GM21381 (cell line): ENCODE results near the gene OGFR.

Source experiments
- ATAC-seq: cut with Tn5 transposase; IDR thresholded peaks from one replicate; pipeline ENCODE4 v1.9.1; 2021; ENCODE audit warnings: mild to moderate bottlenecking, moderate library complexity; ENCODE audit not compliant: unreplicated experiment

The OGFR gene, protein sequence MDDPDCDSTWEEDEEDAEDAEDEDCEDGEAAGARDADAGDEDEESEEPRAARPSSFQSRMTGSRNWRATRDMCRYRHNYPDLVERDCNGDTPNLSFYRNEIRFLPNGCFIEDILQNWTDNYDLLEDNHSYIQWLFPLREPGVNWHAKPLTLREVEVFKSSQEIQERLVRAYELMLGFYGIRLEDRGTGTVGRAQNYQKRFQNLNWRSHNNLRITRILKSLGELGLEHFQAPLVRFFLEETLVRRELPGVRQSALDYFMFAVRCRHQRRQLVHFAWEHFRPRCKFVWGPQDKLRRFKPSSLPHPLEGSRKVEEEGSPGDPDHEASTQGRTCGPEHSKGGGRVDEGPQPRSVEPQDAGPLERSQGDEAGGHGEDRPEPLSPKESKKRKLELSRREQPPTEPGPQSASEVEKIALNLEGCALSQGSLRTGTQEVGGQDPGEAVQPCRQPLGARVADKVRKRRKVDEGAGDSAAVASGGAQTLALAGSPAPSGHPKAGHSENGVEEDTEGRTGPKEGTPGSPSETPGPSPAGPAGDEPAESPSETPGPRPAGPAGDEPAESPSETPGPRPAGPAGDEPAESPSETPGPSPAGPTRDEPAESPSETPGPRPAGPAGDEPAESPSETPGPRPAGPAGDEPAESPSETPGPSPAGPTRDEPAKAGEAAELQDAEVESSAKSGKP

DNA sequence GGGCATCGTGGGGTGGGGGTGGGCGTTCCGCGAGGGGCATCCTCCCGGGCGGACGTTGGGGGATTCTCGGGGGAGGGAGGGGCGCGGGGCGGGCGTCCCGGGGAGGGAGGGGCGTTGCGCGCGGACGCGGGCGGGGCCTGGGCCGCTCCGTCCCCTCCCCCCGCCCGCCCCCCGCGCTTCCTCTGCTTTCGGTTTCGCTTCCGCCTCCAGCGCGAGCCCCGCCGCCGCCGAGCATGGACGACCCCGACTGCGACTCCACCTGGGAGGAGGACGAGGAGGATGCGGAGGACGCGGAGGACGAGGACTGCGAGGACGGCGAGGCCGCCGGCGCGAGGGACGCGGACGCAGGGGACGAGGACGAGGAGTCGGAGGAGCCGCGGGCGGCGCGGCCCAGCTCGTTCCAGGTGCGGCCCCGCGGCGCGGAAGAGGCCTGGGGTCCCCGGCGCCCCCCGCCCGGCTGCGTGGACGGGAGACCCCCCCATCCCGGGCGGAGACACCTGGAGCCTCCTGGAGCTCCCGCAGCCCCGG lies at the start of gene OGFR:
Gene OGFR (plus strand): TSS at position 209 of the 528 bp plus-strand sequence. CDS start 25 bp downstream, at position 234.
- peak; percentile 65 for ATAC-seq

- no peak for ATAC-seq
Measured at GRCh38 chr20:62754991-62755356, 49.7 kb upstream of the OGFR start.

DNA sequence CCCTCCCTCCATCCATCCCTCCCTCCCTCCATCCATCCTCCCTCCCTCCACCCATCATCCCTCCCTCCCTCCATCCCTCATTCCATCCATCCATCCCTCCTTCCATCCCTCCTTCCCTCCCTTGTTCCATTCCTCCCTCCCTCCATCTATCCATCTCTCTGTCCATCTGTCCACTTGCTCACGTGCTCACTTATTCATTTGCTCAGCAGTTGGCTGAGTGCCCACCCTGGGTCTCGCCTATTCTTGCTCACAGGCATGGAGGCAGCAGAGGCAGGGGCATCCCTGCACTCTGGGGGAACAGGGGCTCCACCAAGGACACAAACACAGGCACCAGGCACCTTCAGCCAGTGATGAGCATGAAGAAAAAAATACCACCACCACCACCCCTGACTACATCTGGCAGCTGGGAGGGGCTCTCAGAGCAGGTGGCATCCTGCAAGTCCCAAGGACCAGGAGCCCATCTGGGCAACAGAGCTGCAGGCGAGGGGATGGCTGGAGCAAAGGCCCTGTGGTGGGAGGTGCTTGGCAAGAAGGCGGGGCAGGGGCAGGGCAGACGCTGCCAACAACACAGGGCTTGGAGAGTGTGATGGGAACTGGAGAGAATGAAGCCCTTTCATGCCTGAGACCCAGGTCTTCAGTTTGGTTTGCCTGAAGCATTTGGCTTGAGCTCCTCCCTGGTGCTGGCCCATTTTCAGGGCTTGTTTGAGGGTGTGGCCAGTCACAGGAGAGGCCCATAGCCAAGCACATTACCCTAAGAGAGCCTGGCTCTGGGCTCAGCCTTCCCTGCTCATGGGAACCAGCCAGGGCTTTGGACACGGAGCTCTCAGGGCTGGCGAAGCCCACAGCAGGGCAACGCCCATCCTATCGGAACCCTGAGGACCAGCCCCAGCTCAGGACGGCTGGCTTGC lies 48.6 kb upstream of the OGFR start:
- ATAC-seq, result no peak

DNA sequence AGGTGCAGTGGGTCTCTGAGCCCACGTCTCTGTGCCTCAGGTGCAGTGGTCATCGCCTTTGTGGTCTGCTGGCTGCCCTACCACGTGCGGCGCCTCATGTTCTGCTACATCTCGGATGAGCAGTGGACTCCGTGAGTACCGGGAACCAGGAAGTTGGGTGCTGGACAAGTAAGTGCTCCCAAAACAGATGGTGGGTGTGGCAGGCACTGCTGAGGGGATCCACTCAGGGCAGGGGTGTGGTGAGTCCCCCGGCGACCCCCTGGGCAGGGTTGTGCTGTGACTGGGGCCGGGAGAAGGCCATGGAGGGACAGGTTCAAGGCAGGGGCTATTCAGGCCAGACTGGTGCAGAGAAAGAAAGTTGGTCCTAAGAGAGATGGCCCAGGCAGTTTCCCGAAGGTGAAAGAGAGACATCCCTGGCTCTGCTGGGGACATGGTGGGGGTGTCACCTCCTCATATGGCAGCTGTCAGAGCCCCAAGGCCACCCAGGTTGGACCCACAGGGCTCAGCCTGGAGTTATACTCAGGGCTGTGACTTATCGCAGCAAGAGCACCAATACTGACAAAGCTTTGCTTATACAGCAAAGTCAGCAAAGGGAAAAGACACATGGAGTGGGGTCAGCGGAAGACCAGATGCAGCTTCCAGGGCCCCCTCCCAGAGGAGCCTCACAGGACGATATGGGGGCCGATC lies 46.3 kb upstream of the OGFR start:
- ATAC-seq, result no peak

- ATAC-seq, result no peak
Measured at GRCh38 chr20:62759981-62760431, 44.6 kb upstream of the OGFR start.

DNA sequence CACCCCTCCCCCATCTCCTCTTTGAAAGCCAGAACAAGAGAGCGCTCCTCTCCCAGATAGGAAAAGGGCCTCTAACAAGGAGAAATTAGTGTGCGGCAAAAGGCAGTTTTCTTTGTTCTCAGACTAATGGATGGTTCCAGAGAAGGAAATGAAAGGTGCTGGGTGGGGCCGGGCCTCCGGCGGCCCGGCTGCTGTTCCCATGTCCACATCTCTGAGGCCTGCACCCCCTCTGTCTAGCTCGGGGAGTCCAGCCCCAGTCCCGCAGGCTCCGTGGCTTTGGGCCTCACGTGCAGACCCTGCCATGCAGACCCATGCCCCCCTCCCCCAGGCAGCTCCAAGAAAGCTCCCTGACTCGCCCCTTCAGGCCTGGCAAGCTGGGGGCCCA lies 44.2 kb upstream of the OGFR start:
- ATAC-seq, result no peak

DNA sequence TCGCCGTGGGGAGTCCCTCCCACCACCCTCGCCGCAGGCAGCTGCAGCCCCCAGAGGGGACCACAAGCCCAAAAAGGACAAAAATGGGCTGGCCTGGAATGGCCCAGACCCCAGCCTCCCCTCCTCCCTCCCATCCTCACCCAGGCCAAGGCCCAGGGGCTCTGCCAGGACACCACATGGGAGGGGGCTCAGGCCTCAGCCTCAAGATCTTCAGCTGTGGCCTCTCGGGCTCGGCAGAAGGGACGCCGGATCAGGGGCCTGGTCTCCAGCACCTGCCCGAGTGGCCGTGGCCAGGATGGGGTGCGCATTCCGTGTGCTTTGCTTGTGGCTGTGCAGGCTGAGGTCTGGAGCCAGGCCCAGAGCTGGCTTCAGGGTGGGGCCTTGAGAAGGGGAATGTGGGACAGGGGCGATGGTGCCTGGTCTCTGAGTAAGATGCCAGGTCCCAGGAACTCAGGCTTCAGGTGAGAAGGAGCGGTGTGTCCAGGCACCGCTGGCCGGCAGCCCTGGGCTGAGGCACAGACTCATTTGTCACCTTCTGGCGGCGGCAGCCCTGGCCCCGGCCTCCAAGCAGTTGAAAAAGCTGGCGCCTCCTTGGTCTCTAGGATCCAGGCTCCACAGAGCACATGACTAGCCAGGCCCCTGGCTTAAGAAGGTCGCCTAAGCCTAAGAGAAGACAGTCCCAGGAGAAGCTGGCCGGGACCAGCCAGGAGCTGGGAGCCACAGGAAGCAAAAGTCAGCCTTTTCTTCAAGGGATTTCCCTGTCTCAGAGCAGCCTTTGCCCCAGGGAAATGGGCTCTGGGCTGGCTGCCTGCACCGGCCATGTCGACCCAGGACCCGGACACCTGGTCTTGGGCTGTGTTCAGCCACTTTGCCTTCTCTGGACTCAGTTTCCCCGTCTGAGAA lies 43.5 kb upstream of the OGFR start:
- ATAC-seq, result no peak

DNA sequence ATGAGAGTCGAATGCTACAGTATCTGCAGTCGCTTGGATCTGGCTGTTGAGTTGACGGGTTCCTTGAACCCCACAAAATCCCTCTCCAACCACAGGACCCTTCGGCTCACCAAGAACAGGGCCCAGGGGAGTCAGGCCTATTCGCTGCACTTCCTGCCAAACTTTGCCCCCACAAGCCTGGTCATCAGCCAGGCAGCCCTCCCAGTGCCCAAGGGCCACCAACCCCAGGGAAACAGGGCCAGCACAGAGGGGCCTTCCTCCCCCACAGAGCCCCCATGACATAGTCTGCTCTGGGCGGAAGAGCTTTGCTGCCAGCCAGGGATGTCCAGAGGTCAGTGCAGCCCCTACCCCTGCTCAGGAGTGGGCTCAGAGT lies 42.9 kb upstream of the OGFR start:
- ATAC-seq, result no peak

DNA sequence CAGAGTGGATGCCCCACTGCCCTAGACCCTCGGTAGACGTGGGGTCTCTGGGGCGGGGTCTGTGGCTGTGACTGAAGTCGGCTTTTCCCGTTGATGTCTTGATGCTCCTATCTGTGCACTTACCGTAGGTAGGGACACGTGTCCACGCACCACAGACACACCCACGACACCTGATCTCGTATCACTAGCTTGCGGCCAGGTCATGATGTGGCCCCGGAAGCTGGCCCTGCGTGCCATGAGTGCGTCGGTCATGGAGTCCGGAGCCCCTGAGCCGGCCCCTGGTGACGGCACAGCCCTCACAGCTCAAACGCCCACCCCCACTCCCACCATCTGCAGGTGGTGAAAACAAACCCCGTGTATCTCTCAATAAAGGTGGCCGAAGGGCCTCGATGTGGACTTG lies 42.3 kb upstream of the OGFR start:
- ATAC-seq, result no peak

- no peak for ATAC-seq
Measured at GRCh38 chr20:62762801-62763368, 41.8 kb upstream of the OGFR start.

GRCh38 chr20:62763404-62763803 lies 41.2 kb upstream of the OGFR start:
- no peak for ATAC-seq

DNA sequence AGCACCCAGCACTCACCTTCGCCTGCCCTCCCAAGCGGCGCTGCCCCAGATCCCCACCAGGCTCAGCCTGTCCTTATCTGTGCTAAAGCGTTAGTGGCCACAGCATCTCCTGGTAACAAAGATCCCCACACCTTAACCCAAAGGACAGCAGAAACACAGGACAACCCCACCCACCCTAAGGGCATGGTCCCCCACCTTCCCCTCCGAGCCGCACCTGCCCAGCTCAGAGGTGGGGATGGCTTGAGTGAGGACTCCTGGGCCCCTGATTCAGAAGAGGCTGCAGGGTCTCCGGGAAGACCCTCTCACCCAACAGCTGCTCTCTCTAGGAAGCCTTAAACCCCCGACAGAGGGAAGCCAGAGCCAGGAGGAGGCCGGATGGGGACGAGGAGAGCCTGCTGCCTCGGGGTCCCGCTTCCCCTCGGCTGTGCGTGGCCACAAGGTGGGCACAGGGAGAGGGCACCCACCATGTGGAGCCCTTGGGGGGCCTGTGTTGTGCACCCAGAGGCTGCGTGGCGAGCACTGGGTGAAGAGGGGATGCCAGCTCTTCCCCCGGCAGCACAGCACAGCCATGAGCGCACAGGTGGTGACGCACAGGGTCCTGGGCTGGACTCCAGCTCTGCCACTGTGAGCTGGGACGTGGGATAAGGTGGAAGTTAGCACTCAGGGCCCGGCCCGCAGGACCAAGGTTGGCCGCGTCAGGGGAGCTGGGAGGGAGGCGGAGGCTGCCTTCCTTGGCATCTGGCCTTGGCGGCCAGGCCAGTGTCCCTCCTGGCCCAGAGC lies 40.3 kb upstream of the OGFR start:
- no peak for ATAC-seq

- ATAC-seq, result no peak
Measured at GRCh38 chr20:62765021-62765420, 39.6 kb upstream of the OGFR start.

- ATAC-seq, result no peak
Measured at GRCh38 chr20:62765432-62766070, 39.1 kb upstream of the OGFR start.

- ATAC-seq, result no peak
Measured at GRCh38 chr20:62766071-62766450, 38.6 kb upstream of the OGFR start.

DNA sequence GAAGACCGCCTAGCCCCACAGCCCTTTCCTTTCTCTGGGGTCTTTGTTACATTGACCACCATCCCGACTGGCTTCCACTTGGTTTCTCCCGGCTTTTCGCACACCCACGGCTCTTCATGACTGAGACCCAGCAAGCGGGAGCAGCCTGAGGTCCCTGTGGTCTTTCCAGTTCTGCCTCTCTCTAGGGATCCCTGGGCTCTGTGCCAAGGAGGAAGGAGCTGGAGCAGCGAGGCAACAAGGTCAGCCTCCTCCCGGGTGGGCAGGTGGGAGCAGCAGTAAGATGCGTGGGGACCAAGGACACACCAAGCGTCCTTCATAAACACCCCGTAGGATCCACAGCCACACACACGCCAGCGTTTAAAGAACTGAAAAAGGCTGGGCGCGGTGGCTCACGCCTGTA lies 37.9 kb upstream of the OGFR start:
- no peak for ATAC-seq

DNA sequence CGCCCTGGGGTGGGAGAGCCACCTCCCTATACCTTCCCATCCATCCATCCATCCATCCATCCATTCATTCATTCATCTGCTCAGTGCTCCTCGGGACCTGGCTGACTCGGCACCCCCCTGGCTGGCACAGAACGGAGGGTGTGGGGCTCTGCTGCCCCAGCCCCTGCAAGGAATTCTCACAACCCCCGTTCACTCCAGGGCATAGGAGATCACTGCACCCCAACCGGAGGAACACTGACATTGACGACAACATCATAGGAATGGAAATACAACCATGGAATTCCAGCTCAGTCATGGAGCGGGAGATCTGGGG lies 36.4 kb upstream of the OGFR start:
- no peak for ATAC-seq
